GM23338 (cell line): ENCODE measurements around the gene PDCD2L. TPM values are rescaled to one million over a fixed set of nuclear protein-coding genes. Genes with fewer than 3 reads are reported as not detected.

Experiments used
- ATAC-seq: fragments of 200-7000 bp; cut with Tn5 transposase; 3 replicates; pipeline ENCODE4 v1.9.1; 2020
- DNase-seq: peaks from one replicate; pipeline ENCODE4 v3.0.0-alpha.2; 2015; ENCODE audit warnings: low spot score
- H2AFZ ChIP-seq: fragments of 200-600 bp; sonication (generic); 2 replicates; pipeline ENCODE4 v1.8.0; 2016; ENCODE audit warnings: antibody characterized with exemption, mild to moderate bottlenecking, moderate library complexity
- H3F3A ChIP-seq: fragments of 200-600 bp; sonication (generic); replicated peaks from 2 replicates; pipeline ENCODE4 v1.8.0; 2017; ENCODE audit warnings: antibody characterized with exemption, mixed run types, low read depth
- H3K27ac ChIP-seq: fragments of 200-600 bp; sonication (generic); 2 replicates; pipeline ENCODE4 v1.6.1; 2016; ENCODE audit warnings: low read depth
- H3K27me3 ChIP-seq: fragments of 200-600 bp; sonication (generic); 2 replicates; pipeline ENCODE4 v1.8.0; 2016; ENCODE audit warnings: mild to moderate bottlenecking, mixed run types, moderate library complexity; ENCODE audit not compliant: insufficient read depth
- H3K36me3 ChIP-seq: fragments of 200-600 bp; sonication (generic); 2 replicates; pipeline ENCODE4 v1.8.0; 2016; ENCODE audit warnings: mild to moderate bottlenecking; ENCODE audit not compliant: insufficient read depth
- H3K4me1 ChIP-seq: fragments of 200-600 bp; sonication (generic); 2 replicates; pipeline ENCODE4 v1.8.0; 2016; ENCODE audit warnings: mild to moderate bottlenecking, moderate library complexity; ENCODE audit not compliant: insufficient read depth
- H3K4me2 ChIP-seq: fragments of 200-600 bp; sonication (generic); 2 replicates; pipeline ENCODE4 v1.7.1; 2017; ENCODE audit warnings: mixed run types
- H3K4me3 ChIP-seq: fragments of 200-600 bp; sonication (generic); 2 replicates; pipeline ENCODE4 v1.6.1; 2016; ENCODE audit warnings: mixed run types
- H3K79me2 ChIP-seq: fragments of 200-600 bp; sonication (generic); replicated peaks from 2 replicates; pipeline ENCODE4 v1.8.0; 2017; ENCODE audit warnings: mild to moderate bottlenecking; ENCODE audit not compliant: insufficient read depth
- H3K9me2 ChIP-seq: fragments of 200-600 bp; sonication (generic); 2 replicates; pipeline ENCODE4 v1.8.0; 2017; ENCODE audit not compliant: insufficient read depth
- H4K20me1 ChIP-seq: fragments of 200-600 bp; sonication (generic); replicated peaks from 2 replicates; pipeline ENCODE4 v1.8.0; 2017; ENCODE audit warnings: mild to moderate bottlenecking; ENCODE audit not compliant: insufficient read depth
- H3K27ac Mint-ChIP-seq: 2 replicates; pipeline ENCODE4 v1.8.0; 2020; ENCODE audit warnings: inconsistent platforms, mild to moderate bottlenecking, moderate library complexity, mixed read lengths
- H3K27me3 Mint-ChIP-seq: 3 replicates; pipeline ENCODE4 v1.8.0; 2022; ENCODE audit warnings: low read depth, mild to moderate bottlenecking, moderate library complexity, mixed read lengths, inconsistent platforms; ENCODE audit not compliant: insufficient read depth, poor library complexity
- H3K36me3 Mint-ChIP-seq: 3 replicates; pipeline ENCODE4 v1.8.0; 2021; ENCODE audit warnings: low read depth, mild to moderate bottlenecking, inconsistent platforms, moderate library complexity, mixed read lengths
- H3K4me1 Mint-ChIP-seq: 3 replicates; pipeline ENCODE4 v1.8.0; 2020; ENCODE audit warnings: mild to moderate bottlenecking, inconsistent platforms, mixed read lengths
- H3K4me3 Mint-ChIP-seq: 3 replicates; pipeline ENCODE4 v1.8.0; 2021; ENCODE audit warnings: moderate library complexity, mild to moderate bottlenecking, inconsistent platforms, mixed read lengths
- H3K9me3 Mint-ChIP-seq: 3 replicates; pipeline ENCODE4 v1.8.0; 2020; ENCODE audit warnings: moderate library complexity, mild to moderate bottlenecking, inconsistent platforms, mixed read lengths
- CREB1 ChIP-seq: fragments of 250-450 bp; sonication (Bioruptor Pico); IDR thresholded peaks from 2 replicates; pipeline ENCODE4 v1.5.0; 2020; ENCODE audit warnings: low read depth, mild to moderate bottlenecking, moderate library complexity
- CTCF ChIP-seq, 2 experiments: fragments of 200-600 bp in 1 of 2; sonication (generic) in 1 of 2; conservative IDR thresholded peaks; 2 replicates each; pipeline versions ENCODE4 v1.5.1 to v1.6.1; 2016 to 2017; ENCODE audit warnings: antibody characterized with exemption in 2 of 2, low read depth in 2 of 2, mild to moderate bottlenecking in 2 of 2, moderate library complexity in 1 of 2
- EZH2 ChIP-seq: fragments of 200-600 bp; sonication (generic); IDR thresholded peaks from one replicate; pipeline ENCODE4 v1.8.0; 2017; ENCODE audit warnings: antibody characterized with exemption, mild to moderate bottlenecking, low read depth; ENCODE audit not compliant: unreplicated experiment
- JUNB ChIP-seq: IDR thresholded peaks from one replicate; pipeline ENCODE4 v1.6.1; 2016; ENCODE audit warnings: antibody characterized with exemption; ENCODE audit not compliant: unreplicated experiment
- NANOG ChIP-seq: IDR thresholded peaks from 2 replicates; pipeline ENCODE4 v1.6.1; 2016; ENCODE audit warnings: antibody characterized with exemption, borderline replicate concordance
- ZNF462 ChIP-seq: fragments of 250-450 bp; sonication (Bioruptor Pico); IDR thresholded peaks from 2 replicates; pipeline ENCODE4 v1.5.0; 2020; ENCODE audit warnings: mild to moderate bottlenecking, moderate library complexity
- polyA plus RNA-seq: library from polyadenylated mRNA; unstranded; fragments of >200 nt; fragmentation: Nextera tagmentation; extraction: Ambion mirVana; gene quantifications from 2 replicates; pipeline ENCODE4 v1.2.1, GENCODE V29; 2016
- total RNA-seq: library from RNA; depleted of rRNA; stranded (reverse); fragments of >200 nt; shearing (Covaris generic); gene quantifications from 2 replicates; pipeline ENCODE4 v1.2.3, GENCODE V29; 2014

PDCD2L gene
- total and polyA plus RNA-seq, 2 experiments from 2014 or later = 61.3 to 67.2 TPM

- peaks cover 36% of the 10 kb centered on the region for H3K36me3 ChIP-seq
- peaks cover 82% of the 10 kb centered on the region for H3K36me3 Mint-ChIP-seq
Measured at GRCh38 chr19:34381399-34382251, 22.6 kb upstream of the PDCD2L start.

More at GRCh38 chr19:34381399-34382251, 22.6 kb upstream of the PDCD2L start:
- Mint-ChIP-seq H3K4me1 (no peaks in the 10 kb centered on the region), H3K9me3 (no peaks in the 10 kb centered on the region), H3K4me3 (no peak overlapping the region), H3K27me3 (peaks cover 5% of the 10 kb centered on the region), H3K27ac (no peak overlapping the region; the same call in 1 of the 2 replicates)
- H3K9me2 ChIP-seq = no peaks in the 10 kb centered on the region
- no peaks in the 10 kb centered on the region for H3K27me3 ChIP-seq
- no peak for TF ChIP-seq EZH2
- no peak for TF ChIP-seq ZNF462 (CRISPR knock-in tag)
- TF ChIP-seq NANOG = no peak
- no peak for TF ChIP-seq CTCF (conservative IDR thresholded peaks at IDR 0.05; ENCODE audit: low read depth in 2 of 2)
- no peak for TF ChIP-seq CREB1
- no peak for TF ChIP-seq JUNB
- ATAC-seq (no peak), DNase-seq (no peak)
- H2AFZ ChIP-seq = no peak overlapping the region
- H3K4me2 ChIP-seq = no peak overlapping the region
- H3K4me1 ChIP-seq = no peaks in the 10 kb centered on the region
- no peak overlapping the region for H3K4me3 ChIP-seq
- H3F3A ChIP-seq = no peaks in the 10 kb centered on the region
- H3K27ac ChIP-seq = no peak overlapping the region
- H3K79me2 ChIP-seq = no peaks in the 10 kb centered on the region
- H4K20me1 ChIP-seq = no peaks in the 10 kb centered on the region; the same call in none of the 2 replicates
